OCI-LY3 (cell line): ENCODE measurements around the gene ZDHHC14.

Source experiments
- H2AFZ ChIP-seq: fragments of 200-600, 300-600 bp; shearing (Covaris generic); 2 replicates; pipeline ENCODE4 v1.6.0; 2014; ENCODE audit warnings: antibody characterized with exemption, low read depth, low read length
- H3K27ac ChIP-seq: fragments of 200-600, 300-600 bp; sonication (generic); 2 replicates; pipeline ENCODE4 v1.5.1; 2014; ENCODE audit warnings: mild to moderate bottlenecking, low read length, moderate library complexity, mixed read lengths
- H3K27me3 ChIP-seq: fragments of 200-600, 300-600 bp; sonication (generic); 2 replicates; pipeline ENCODE4 v1.6.1; 2014; ENCODE audit warnings: low read depth, low read length, mixed read lengths
- H3K36me3 ChIP-seq: fragments of 200-600, 300-600 bp; sonication (generic); replicated peaks from 2 replicates; pipeline ENCODE3; 2014; ENCODE audit warnings: low read depth, low read length, mixed read lengths
- H3K4me1 ChIP-seq: fragments of 300-600, 200-600 bp; sonication (generic); 2 replicates; pipeline ENCODE4 v1.6.1; 2014; ENCODE audit warnings: low read length, mixed read lengths
- H3K4me2 ChIP-seq: fragments of 200-600, 300-600 bp; sonication (generic); 2 replicates; pipeline ENCODE4 v1.6.1; 2014; ENCODE audit warnings: low read length, mixed read lengths
- H3K4me3 ChIP-seq: fragments of 300-600, 200-600 bp; sonication (generic); 2 replicates; pipeline ENCODE4 v1.5.1; 2014; ENCODE audit warnings: antibody characterized with exemption, mild to moderate bottlenecking, low read length, moderate library complexity
- H3K79me2 ChIP-seq: fragments of 300-600, 200-600 bp; shearing (Covaris generic); 2 replicates; pipeline ENCODE4 v1.6.1; 2014; ENCODE audit warnings: mild to moderate bottlenecking, low read length, mixed read lengths
- H3K9ac ChIP-seq: fragments of 300-600, 200-600 bp; shearing (Covaris generic); 2 replicates; pipeline ENCODE4 v1.6.0; 2014; ENCODE audit warnings: mild to moderate bottlenecking, low read length, moderate library complexity
- H3K9me3 ChIP-seq: fragments of 200-600, 300-600 bp; shearing (Covaris generic); 2 replicates; pipeline ENCODE4 v1.6.1; 2014; ENCODE audit warnings: low read length, mixed read lengths; ENCODE audit not compliant: insufficient read depth
- H4K20me1 ChIP-seq: fragments of 200-600, 300-600 bp; sonication (generic); 2 replicates; pipeline ENCODE4 v1.6.1; 2016; ENCODE audit warnings: low read length, mixed read lengths; ENCODE audit not compliant: insufficient read depth
- CTCF ChIP-seq: fragments of 200-600, 300-600 bp; sonication (generic); IDR thresholded peaks from 2 replicates; pipeline ENCODE4 v1.5.1; 2014; ENCODE audit warnings: antibody characterized with exemption, low read length, low read depth
- EZH2phosphoT487 ChIP-seq: fragments of 200-600 bp; shearing (Covaris generic); IDR thresholded peaks from 2 replicates; pipeline ENCODE4 v1.6.1; 2018; ENCODE audit warnings: antibody characterized with exemption, mixed run types, low read depth

Gene ZDHHC14

GRCh38 chr6:157481189-157481864, 100.3 kb downstream of the ZDHHC14 start:
- H4K20me1 ChIP-seq = no peaks in the 10 kb centered on the region
- H3K9me3 ChIP-seq = no peaks in the 10 kb centered on the region
- no peaks in the 10 kb centered on the region for H3K36me3 ChIP-seq
- no peak overlapping the region for H3K4me3 ChIP-seq
- no peaks in the 10 kb centered on the region for H3K79me2 ChIP-seq
- TF ChIP-seq CTCF (no peak), EZH2phosphoT487 (no peak)
- H3K4me1 ChIP-seq = no peaks in the 10 kb centered on the region
- H3K9ac ChIP-seq = no peak overlapping the region
- H3K4me2 ChIP-seq = no peak overlapping the region
- no peak overlapping the region for H3K27ac ChIP-seq
- H2AFZ ChIP-seq = no peak overlapping the region
- no peaks in the 10 kb centered on the region for H3K27me3 ChIP-seq

- no peaks in the 10 kb centered on the region for H3K36me3 ChIP-seq
- TF ChIP-seq CTCF = no peak
- no peak for TF ChIP-seq EZH2phosphoT487
- no peak overlapping the region for H3K4me2 ChIP-seq
- H3K27ac ChIP-seq = no peak overlapping the region
- no peaks in the 10 kb centered on the region for H3K9me3 ChIP-seq
- H2AFZ ChIP-seq = no peak overlapping the region
- H3K9ac ChIP-seq = no peak overlapping the region
- H3K4me1 ChIP-seq = no peaks in the 10 kb centered on the region
- no peaks in the 10 kb centered on the region for H4K20me1 ChIP-seq
- H3K4me3 ChIP-seq = no peak overlapping the region
- H3K79me2 ChIP-seq = no peaks in the 10 kb centered on the region
- H3K27me3 ChIP-seq = no peaks in the 10 kb centered on the region
Observed at GRCh38 chr6:157481865-157482249, 100.9 kb downstream of the ZDHHC14 start.

- Histone ChIP-seq H3K4me3 (no peak overlapping the region), H3K27me3 (no peaks in the 10 kb centered on the region), H3K4me2 (no peak overlapping the region), H3K79me2 (no peaks in the 10 kb centered on the region), H3K4me1 (no peaks in the 10 kb centered on the region), H2AFZ (no peak overlapping the region), H3K9ac (no peak overlapping the region), H3K9me3 (no peaks in the 10 kb centered on the region), H3K27ac (no peak overlapping the region), H4K20me1 (no peaks in the 10 kb centered on the region), H3K36me3 (no peaks in the 10 kb centered on the region)
- TF ChIP-seq CTCF (no peak), EZH2phosphoT487 (no peak)
Observed at GRCh38 chr6:157483770-157484169, 102.8 kb downstream of the ZDHHC14 start.

GRCh38 chr6:157484181-157484580, 103.2 kb downstream of the ZDHHC14 start:
- TF ChIP-seq CTCF (no peak), EZH2phosphoT487 (no peak)
- Histone ChIP-seq H3K36me3 (no peaks in the 10 kb centered on the region), H2AFZ (no peak overlapping the region), H4K20me1 (no peaks in the 10 kb centered on the region), H3K9me3 (no peaks in the 10 kb centered on the region), H3K79me2 (no peaks in the 10 kb centered on the region), H3K9ac (no peak overlapping the region), H3K27ac (no peak overlapping the region), H3K4me2 (no peak overlapping the region), H3K27me3 (no peaks in the 10 kb centered on the region), H3K4me3 (no peak overlapping the region), H3K4me1 (no peaks in the 10 kb centered on the region)
